SH-SY5Y (cell line): ENCODE measurements around the gene ZW10.

Experiments used
- GATA2 ChIP-seq: IDR thresholded peaks from 2 replicates; pipeline ENCODE4 v1.6.1; 2011; ENCODE audit warnings: mild to moderate bottlenecking, low read depth, low read length
- GATA3 ChIP-seq: IDR thresholded peaks from 2 replicates; pipeline ENCODE4 v1.6.1; 2011; ENCODE audit warnings: low read depth, mild to moderate bottlenecking, low read length, moderate library complexity

GRCh38 chr11:113698515-113698914 is 75.0 kb downstream of the ZW10 start:
- TF ChIP-seq GATA2 (no peak), GATA3 (no peak)
